Pulmonary artery endothelial cell (primary cell): ENCODE results near the gene MYBPC3. TPM values are rescaled to one million over a fixed set of nuclear protein-coding genes. Genes with fewer than 3 reads are reported as not detected.

Experiments used
- DNase-seq: peaks from one replicate; pipeline ENCODE4 v3.0.0-alpha.2; 2011; ENCODE audit warnings: low read depth, low spot score
- total RNA-seq: library from RNA; depleted of rRNA; stranded (reverse); fragments of >200 nt; gene quantifications from 2 replicates; pipeline ENCODE4 v1.2.3, GENCODE V29; 2014

MYBPC3 gene
- not detected in 2 replicates for total RNA-seq

GRCh38 chr11:47352556-47352955 is at the start of gene MYBPC3:
Gene MYBPC3, minus strand, starts transcription at chr11:47352702. Its CDS starts 55 bp downstream, at chr11:47352647.
- no peak for DNase-seq

- no peak for DNase-seq
These were observed 48.3 kb upstream of the MYBPC3 start for GRCh38 chr11:47400768-47401279.

- DNase-seq = no peak
These were observed 47.6 kb upstream of the MYBPC3 start for GRCh38 chr11:47399860-47400767.

- DNase-seq = no peak
These were observed 46.0 kb upstream of the MYBPC3 start for GRCh38 chr11:47398551-47398950.

- no peak for DNase-seq
These were observed 45.5 kb upstream of the MYBPC3 start for GRCh38 chr11:47398011-47398410.

- no peak for DNase-seq
These were observed 43.5 kb upstream of the MYBPC3 start for GRCh38 chr11:47396049-47396320.

- no peak for DNase-seq
These were observed 42.9 kb upstream of the MYBPC3 start for GRCh38 chr11:47395223-47396048.

- peak; percentile 88 for DNase-seq
These were observed 42.1 kb upstream of the MYBPC3 start for GRCh38 chr11:47394322-47395222.

- no peak for DNase-seq
These were observed 41.5 kb upstream of the MYBPC3 start for GRCh38 chr11:47394050-47394321.

- DNase-seq = no peak
These were observed 40.9 kb upstream of the MYBPC3 start for GRCh38 chr11:47393163-47394049.

GRCh38 chr11:47392546-47393162 is 40.2 kb upstream of the MYBPC3 start:
- DNase-seq = no peak

- no peak for DNase-seq
These were observed 39.4 kb upstream of the MYBPC3 start for GRCh38 chr11:47391711-47392432.

GRCh38 chr11:47391077-47391583 is 38.6 kb upstream of the MYBPC3 start:
- DNase-seq = no peak

- DNase-seq = no peak
These were observed 37.9 kb upstream of the MYBPC3 start for GRCh38 chr11:47390422-47390760.

GRCh38 chr11:47389577-47390421 is 37.3 kb upstream of the MYBPC3 start:
- DNase-seq = no peak

- DNase-seq = no peak
These were observed 36.4 kb upstream of the MYBPC3 start for GRCh38 chr11:47388697-47389576.

GRCh38 chr11:47387944-47388696 is 35.6 kb upstream of the MYBPC3 start:
- DNase-seq = no peak
